HFF-Myc (cell line): ENCODE data around the gene CDH11.

Experiments
- DNase-seq: peaks from one replicate; pipeline ENCODE4 v3.0.0-alpha.2; 2011; ENCODE audit warnings: low read depth; ENCODE audit errors: extremely low read depth
- H3K4me3 ChIP-seq: replicated peaks from 2 replicates; pipeline ENCODE4 v1.5.1; 2011; ENCODE audit warnings: low read depth, mild to moderate bottlenecking, control low read depth, low read length
- TF ChIP-seq, protein P1 (sequence below): IDR thresholded peaks from 2 replicates; pipeline ENCODE4 v1.5.1; 2012; ENCODE audit warnings: mild to moderate bottlenecking, low read depth, low read length, control low read depth; ENCODE audit errors: missing control alignments

The CDH11 gene

GRCh38 chr16:65122724-65123395 is 997 bp upstream of the CDH11 start:
- TF ChIP-seq, protein P1, sequence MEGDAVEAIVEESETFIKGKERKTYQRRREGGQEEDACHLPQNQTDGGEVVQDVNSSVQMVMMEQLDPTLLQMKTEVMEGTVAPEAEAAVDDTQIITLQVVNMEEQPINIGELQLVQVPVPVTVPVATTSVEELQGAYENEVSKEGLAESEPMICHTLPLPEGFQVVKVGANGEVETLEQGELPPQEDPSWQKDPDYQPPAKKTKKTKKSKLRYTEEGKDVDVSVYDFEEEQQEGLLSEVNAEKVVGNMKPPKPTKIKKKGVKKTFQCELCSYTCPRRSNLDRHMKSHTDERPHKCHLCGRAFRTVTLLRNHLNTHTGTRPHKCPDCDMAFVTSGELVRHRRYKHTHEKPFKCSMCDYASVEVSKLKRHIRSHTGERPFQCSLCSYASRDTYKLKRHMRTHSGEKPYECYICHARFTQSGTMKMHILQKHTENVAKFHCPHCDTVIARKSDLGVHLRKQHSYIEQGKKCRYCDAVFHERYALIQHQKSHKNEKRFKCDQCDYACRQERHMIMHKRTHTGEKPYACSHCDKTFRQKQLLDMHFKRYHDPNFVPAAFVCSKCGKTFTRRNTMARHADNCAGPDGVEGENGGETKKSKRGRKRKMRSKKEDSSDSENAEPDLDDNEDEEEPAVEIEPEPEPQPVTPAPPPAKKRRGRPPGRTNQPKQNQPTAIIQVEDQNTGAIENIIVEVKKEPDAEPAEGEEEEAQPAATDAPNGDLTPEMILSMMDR: no peak
- no peak for DNase-seq
- peak overlapping the region; percentile 89 for H3K4me3 ChIP-seq

DNA sequence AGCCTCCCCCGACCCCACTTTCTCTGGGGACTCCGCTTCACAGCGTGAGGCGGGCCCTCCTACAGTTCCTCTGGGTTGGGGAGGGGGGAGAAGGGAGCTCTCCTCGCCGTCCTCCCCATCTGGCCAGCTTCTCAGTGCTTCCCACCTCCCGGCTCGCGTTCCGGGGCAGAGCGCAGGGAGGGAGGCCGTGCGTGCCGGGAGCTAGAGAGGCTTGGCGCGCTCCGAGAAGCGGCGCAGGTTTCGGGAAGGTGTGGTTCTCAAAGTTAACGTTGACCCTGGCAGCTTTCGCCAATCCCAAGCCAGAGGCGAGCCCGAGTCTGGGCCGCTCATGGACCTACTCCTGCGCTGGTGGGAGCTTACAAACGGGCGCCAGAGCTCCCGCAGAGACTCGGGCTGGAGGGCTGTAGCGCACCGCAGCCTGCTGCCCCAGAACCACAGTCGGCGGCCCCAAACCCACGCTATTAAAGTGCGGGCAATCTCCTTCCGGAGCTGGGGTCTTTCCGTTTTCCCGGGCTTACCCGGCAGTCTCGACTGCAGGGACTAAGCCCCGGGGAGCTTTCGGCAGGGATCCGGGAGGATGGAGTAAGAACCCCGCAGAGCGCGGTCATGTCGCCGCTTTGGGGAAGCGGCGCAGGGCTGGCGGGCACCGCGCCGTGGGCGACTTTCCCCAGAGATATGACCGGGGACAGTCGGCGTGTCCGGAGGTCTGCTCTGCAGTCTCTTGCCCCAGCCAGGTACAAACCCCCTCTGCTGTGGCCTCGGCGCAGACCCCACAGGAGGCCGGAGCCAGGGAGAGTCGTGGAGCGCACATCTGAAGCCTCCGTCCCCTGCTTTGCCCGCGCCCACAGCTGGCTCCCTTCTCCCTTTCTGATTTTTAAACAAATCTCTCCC is 787 bp downstream of the CDH11 start:
- TF ChIP-seq, protein P1: no peak
- DNase-seq: no peak
- H3K4me3 ChIP-seq: peak overlapping the region; percentile 89

GRCh38 chr16:65120461-65120830 is 1.4 kb downstream of the CDH11 start:
- no peak for DNase-seq
- H3K4me3 ChIP-seq: peak overlapping the region; percentile 89
- TF ChIP-seq, protein P1: no peak

GRCh38 chr16:65119901-65120401 is 1.9 kb downstream of the CDH11 start:
- TF ChIP-seq, protein P1: no peak
- no peak for DNase-seq
- H3K4me3 ChIP-seq: peak overlapping the region; percentile 89

DNA sequence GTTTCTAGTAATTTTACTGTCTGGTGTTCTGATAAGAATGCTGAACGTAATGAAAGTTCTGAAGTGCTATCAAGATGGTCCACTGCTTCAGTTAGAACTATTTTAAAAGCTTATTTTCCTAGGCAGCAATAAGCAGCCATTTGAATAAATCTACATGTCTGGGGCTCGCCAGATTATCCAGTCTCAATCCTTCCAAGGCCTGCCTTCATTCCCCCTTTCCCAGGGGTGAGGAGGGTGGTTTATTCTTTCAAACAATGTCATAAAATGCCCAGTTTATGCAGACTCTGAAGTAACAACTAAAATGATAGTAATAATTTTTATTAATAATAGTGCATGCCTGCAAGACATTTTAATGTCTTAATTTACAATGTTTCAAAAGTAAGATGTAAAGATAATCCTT is 2.4 kb downstream of the CDH11 start:
- peak overlapping the region; percentile 89 for H3K4me3 ChIP-seq
- TF ChIP-seq, protein P1: no peak
- DNase-seq: no peak

DNA sequence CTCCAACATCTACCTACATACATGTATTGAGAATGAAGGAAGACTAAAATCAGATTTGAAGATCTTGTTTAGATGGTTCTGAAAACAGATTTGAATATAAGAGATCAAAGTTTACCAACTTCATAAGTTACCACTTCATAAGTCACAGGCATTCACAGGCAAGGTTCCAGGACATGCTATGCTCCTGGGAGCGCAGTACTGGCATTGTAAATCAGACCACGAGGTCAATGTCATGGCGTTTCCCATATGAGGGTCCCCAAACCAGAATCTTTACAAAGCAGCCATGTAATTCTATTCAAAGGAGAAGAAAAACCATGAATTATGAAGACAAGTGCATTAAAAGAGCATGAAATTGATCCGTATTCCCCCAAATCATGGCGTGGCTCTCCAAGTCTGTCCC is 3.0 kb downstream of the CDH11 start:
- H3K4me3 ChIP-seq: peak overlapping the region; percentile 89
- no peak for DNase-seq
- TF ChIP-seq, protein P1: no peak
